ENCODE results near the gene MT1E.

DNA sequence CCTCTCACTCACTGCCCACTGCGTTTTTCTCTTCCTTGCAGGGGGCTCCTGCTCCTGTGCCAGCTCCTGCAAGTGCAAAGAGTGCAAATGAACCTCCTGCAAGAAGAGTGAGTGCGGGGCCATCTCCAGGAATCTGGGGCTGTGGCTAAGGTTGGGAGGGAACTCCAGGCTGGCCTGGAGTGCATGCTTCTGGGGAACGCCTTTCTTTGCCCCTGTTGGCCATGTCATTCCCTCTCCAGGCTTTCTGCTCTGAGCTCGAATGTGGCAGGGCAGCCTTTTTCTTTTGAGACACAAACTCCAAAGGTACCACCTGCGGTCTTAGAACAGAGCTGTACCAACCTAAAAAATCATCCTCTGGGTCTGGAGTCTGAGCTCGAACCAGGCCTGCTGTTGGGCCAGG lies 7.4 kb upstream of the MT1E start:
- TF ChIP-seq, protein P1, sequence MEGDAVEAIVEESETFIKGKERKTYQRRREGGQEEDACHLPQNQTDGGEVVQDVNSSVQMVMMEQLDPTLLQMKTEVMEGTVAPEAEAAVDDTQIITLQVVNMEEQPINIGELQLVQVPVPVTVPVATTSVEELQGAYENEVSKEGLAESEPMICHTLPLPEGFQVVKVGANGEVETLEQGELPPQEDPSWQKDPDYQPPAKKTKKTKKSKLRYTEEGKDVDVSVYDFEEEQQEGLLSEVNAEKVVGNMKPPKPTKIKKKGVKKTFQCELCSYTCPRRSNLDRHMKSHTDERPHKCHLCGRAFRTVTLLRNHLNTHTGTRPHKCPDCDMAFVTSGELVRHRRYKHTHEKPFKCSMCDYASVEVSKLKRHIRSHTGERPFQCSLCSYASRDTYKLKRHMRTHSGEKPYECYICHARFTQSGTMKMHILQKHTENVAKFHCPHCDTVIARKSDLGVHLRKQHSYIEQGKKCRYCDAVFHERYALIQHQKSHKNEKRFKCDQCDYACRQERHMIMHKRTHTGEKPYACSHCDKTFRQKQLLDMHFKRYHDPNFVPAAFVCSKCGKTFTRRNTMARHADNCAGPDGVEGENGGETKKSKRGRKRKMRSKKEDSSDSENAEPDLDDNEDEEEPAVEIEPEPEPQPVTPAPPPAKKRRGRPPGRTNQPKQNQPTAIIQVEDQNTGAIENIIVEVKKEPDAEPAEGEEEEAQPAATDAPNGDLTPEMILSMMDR (IDR thresholded peaks at IDR 0.05) = no peak
- no peak for TF ChIP-seq POLR2A (IDR thresholded peaks at IDR 0.05)

Data from testis (tissue), 2 donors.